IPS-20b (cell line): Measurements from ENCODE around the gene INHBA.
A peak's percentile ranks its signal among the peaks of the same experiment; 100 is the strongest.

ENCODE experiments used
- H3K27ac ChIP-seq: one replicate; pipeline ENCODE4 v1.5.1; 2013; ENCODE audit warnings: low read length
- H3K27me3 ChIP-seq: 2 replicates; pipeline ENCODE4 v1.6.1; 2013; ENCODE audit warnings: mild to moderate bottlenecking, low read length, inconsistent platforms; ENCODE audit not compliant: insufficient read depth
- H3K36me3 ChIP-seq: 2 replicates; pipeline ENCODE4 v1.6.1; 2013; ENCODE audit warnings: low read depth, mild to moderate bottlenecking, inconsistent platforms, low read length, moderate library complexity; ENCODE audit not compliant: insufficient read depth
- H3K4me1 ChIP-seq: 2 replicates; pipeline ENCODE4 v1.6.1; 2013; ENCODE audit warnings: mild to moderate bottlenecking, control low read depth, inconsistent platforms, low read length, moderate library complexity; ENCODE audit not compliant: insufficient read depth
- H3K4me3 ChIP-seq: 2 replicates; pipeline ENCODE4 v1.5.1; 2013; ENCODE audit warnings: mild to moderate bottlenecking, low read length, inconsistent platforms
- H3K9ac ChIP-seq: 2 replicates; pipeline ENCODE4 v1.6.1; 2013; ENCODE audit warnings: low read depth, mild to moderate bottlenecking, inconsistent platforms, low read length, moderate library complexity
- H3K9me3 ChIP-seq: 2 replicates; pipeline ENCODE4 v1.6.1; 2013; ENCODE audit warnings: mild to moderate bottlenecking, low read depth, low read length, inconsistent platforms; ENCODE audit not compliant: insufficient read depth

The INHBA gene

GRCh38 chr7:41709621-41710020, 6.7 kb upstream of the INHBA start:
- Histone ChIP-seq H3K9me3 (no peaks in the 10 kb centered on the region), H3K27ac (no peak overlapping the region), H3K9ac (no peak overlapping the region), H3K4me1 (peaks cover 18% of the 10 kb centered on the region; the same call in 1 of the 2 replicates), H3K4me3 (no peak overlapping the region), H3K36me3 (no peaks in the 10 kb centered on the region), H3K27me3 (peaks cover 21% of the 10 kb centered on the region)

GRCh38 chr7:41708581-41709358, 5.9 kb upstream of the INHBA start:
- no peaks in the 10 kb centered on the region for H3K36me3 ChIP-seq
- H3K4me1 ChIP-seq, result peaks cover 19% of the 10 kb centered on the region; the same call in 1 of the 2 replicates
- no peak overlapping the region for H3K27ac ChIP-seq
- no peak overlapping the region for H3K4me3 ChIP-seq
- H3K9ac ChIP-seq, result no peak overlapping the region
- no peaks in the 10 kb centered on the region for H3K9me3 ChIP-seq
- H3K27me3 ChIP-seq, result peaks cover 21% of the 10 kb centered on the region

- no peaks in the 10 kb centered on the region for H3K36me3 ChIP-seq
- H3K27ac ChIP-seq, result no peak overlapping the region
- H3K27me3 ChIP-seq, result peaks cover 34% of the 10 kb centered on the region
- H3K9me3 ChIP-seq, result no peaks in the 10 kb centered on the region
- peak overlapping the region; percentile 74 for H3K4me3 ChIP-seq
- H3K4me1 ChIP-seq, result peaks cover 29% of the 10 kb centered on the region; the same call in 1 of the 2 replicates
- peak overlapping the region; percentile 19; the same call in 1 of the 2 replicates for H3K9ac ChIP-seq
Observed at GRCh38 chr7:41706228-41706930, 3.5 kb upstream of the INHBA start.

- H3K4me3 ChIP-seq, result peak overlapping the region; percentile 74
- no peak overlapping the region for H3K27ac ChIP-seq
- peaks cover 32% of the 10 kb centered on the region; the same call in 1 of the 2 replicates for H3K4me1 ChIP-seq
- H3K27me3 ChIP-seq, result peaks cover 45% of the 10 kb centered on the region
- H3K9ac ChIP-seq, result peak overlapping the region; percentile 19; the same call in 1 of the 2 replicates
- no peaks in the 10 kb centered on the region for H3K36me3 ChIP-seq
- H3K9me3 ChIP-seq, result no peaks in the 10 kb centered on the region
Observed at GRCh38 chr7:41705109-41705901, 2.4 kb upstream of the INHBA start.

- Histone ChIP-seq H3K4me1 (peaks cover 47% of the 10 kb centered on the region), H3K27me3 (peaks cover 55% of the 10 kb centered on the region), H3K27ac (no peak overlapping the region), H3K9ac (peak overlapping the region; percentile 45), H3K9me3 (no peaks in the 10 kb centered on the region), H3K36me3 (no peaks in the 10 kb centered on the region), H3K4me3 (peak overlapping the region; percentile 76)
Observed at GRCh38 chr7:41701068-41701941, 1.6 kb downstream of the INHBA start.

- peak overlapping the region; percentile 45; the same call in 1 of the 2 replicates for H3K9ac ChIP-seq
- no peaks in the 10 kb centered on the region for H3K9me3 ChIP-seq
- no peak overlapping the region for H3K27ac ChIP-seq
- peaks cover 47% of the 10 kb centered on the region for H3K4me1 ChIP-seq
- peaks cover 44% of the 10 kb centered on the region for H3K27me3 ChIP-seq
- H3K36me3 ChIP-seq, result no peaks in the 10 kb centered on the region
- H3K4me3 ChIP-seq, result peak overlapping the region; percentile 76
Observed at GRCh38 chr7:41700044-41700471, 2.8 kb downstream of the INHBA start.

DNA sequence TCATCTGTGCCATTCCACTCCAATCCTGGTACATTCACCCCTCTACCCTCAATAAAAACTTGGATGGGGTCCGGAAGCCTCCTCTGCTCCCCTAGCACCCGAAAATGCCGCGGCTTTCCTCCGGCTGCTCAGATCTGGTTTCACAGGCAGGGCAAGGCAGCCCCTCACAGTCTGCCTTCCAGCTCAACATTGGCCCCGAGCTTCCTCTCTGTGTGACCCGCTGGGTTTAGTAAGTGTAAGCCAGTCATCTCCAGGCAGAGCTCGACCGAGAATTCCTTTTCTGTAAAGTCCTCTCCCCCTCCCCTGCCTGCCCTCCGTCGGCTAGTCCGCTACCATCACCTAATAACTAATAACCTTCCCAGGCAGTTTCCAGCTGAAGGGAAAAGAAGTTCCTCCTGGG, 3.4 kb downstream of the INHBA start:
- no peak overlapping the region for H3K27ac ChIP-seq
- peaks cover 44% of the 10 kb centered on the region for H3K27me3 ChIP-seq
- H3K4me1 ChIP-seq, result peaks cover 45% of the 10 kb centered on the region
- H3K9ac ChIP-seq, result peak overlapping the region; percentile 53; the same call in 1 of the 2 replicates
- peak overlapping the region; percentile 76 for H3K4me3 ChIP-seq
- no peaks in the 10 kb centered on the region for H3K9me3 ChIP-seq
- H3K36me3 ChIP-seq, result no peaks in the 10 kb centered on the region

- H3K27me3 ChIP-seq, result peaks cover 44% of the 10 kb centered on the region
- H3K9ac ChIP-seq, result peak overlapping the region; percentile 53; the same call in 1 of the 2 replicates
- H3K27ac ChIP-seq, result no peak overlapping the region
- no peaks in the 10 kb centered on the region for H3K9me3 ChIP-seq
- H3K4me1 ChIP-seq, result peaks cover 43% of the 10 kb centered on the region
- peak overlapping the region; percentile 76 for H3K4me3 ChIP-seq
- H3K36me3 ChIP-seq, result no peaks in the 10 kb centered on the region
Observed at GRCh38 chr7:41698726-41699125, 4.2 kb downstream of the INHBA start.

DNA sequence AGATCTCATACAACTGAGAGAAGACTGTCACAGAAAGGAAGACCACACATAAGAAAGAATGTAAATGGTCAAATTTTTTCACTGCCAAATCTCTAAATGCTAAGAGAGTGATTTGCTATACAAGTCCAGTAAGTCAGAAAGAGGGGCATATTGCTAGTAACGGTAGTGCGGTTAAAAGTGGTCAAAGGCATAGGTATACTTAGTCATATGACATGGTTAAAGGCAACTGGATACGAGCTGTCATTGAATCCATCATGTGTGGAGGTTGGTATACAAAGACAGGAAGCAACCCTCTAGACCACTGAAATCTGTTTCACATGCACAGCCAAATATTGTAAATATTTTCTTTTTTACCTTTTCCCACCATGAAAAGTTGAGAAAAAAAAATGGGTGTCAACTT, 4.8 kb downstream of the INHBA start:
- H3K27ac ChIP-seq, result no peak overlapping the region
- no peaks in the 10 kb centered on the region for H3K9me3 ChIP-seq
- no peak overlapping the region; the same call in 1 of the 2 replicates for H3K9ac ChIP-seq
- H3K4me3 ChIP-seq, result peak overlapping the region; percentile 76; the same call in 1 of the 2 replicates
- H3K4me1 ChIP-seq, result peaks cover 40% of the 10 kb centered on the region
- peaks cover 44% of the 10 kb centered on the region for H3K27me3 ChIP-seq
- H3K36me3 ChIP-seq, result no peaks in the 10 kb centered on the region

DNA sequence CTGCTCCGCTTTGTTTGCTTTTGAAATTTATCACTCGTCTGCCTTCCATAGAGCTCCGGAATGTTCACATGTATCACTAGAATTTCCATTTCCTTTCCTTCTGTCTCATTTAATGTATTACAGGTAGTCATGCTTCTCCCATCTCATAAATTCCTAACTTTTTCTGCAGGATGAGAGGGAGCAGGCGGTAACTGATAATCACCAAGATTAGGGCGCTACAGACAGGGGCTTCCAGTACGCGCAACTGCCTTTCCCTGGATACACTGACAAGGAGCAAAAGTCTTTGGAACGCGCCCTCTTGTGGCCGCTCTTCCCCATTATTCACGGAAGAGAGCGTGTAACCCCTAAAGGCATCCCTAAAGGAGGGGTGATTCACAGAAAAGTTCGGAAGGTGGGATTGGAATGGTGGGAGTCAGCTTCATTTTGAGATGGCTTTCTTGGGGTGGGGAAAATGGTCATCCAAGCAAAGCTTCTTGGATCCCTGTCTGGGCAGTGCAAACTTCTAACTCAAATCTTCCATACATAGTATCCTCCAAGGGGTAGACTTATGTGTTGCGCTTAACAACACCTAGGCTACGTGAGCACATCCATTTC, 6.5 kb downstream of the INHBA start:
- Histone ChIP-seq H3K36me3 (no peaks in the 10 kb centered on the region), H3K4me3 (no peak overlapping the region), H3K27ac (no peak overlapping the region), H3K27me3 (peaks cover 31% of the 10 kb centered on the region), H3K9me3 (no peaks in the 10 kb centered on the region), H3K4me1 (peaks cover 32% of the 10 kb centered on the region), H3K9ac (0 out of 2 replicates have a peak overlapping the region, but pooled peaks have one; percentile 7)
